MM.1S (cell line): ENCODE results near the gene FNIP2.

Experiments used
- EZH2phosphoT487 ChIP-seq: fragments of 300-600 bp; sonication (generic); IDR thresholded peaks from 2 replicates; pipeline ENCODE4 v1.6.1; 2018; ENCODE audit warnings: antibody characterized with exemption, low read length
- TF ChIP-seq, protein P1 (sequence below): fragments of 300-600 bp; sonication (generic); IDR thresholded peaks from 2 replicates; pipeline ENCODE4 v1.5.1; 2016; ENCODE audit warnings: antibody characterized with exemption, low read length, mixed read lengths

DNA sequence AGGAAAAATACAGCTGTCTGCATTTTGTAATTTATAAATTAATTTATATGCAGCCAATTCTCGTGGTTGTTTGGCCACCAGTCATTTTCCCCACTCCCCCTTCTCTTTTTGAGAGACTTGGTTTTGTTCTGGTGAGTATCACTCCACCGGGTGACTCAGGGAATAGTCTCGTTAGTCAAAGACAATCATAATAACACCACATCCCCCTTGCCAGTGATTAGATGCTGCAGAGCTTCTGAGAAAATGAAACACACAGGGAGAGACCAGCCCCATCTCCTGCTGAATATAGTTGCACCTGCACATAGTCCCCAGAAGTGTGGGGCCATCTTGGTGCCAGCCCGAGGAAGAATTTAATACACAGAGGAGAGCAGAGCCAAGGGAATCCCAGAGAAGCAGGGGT is 8.0 kb upstream of the FNIP2 start:
- TF ChIP-seq, protein P1, sequence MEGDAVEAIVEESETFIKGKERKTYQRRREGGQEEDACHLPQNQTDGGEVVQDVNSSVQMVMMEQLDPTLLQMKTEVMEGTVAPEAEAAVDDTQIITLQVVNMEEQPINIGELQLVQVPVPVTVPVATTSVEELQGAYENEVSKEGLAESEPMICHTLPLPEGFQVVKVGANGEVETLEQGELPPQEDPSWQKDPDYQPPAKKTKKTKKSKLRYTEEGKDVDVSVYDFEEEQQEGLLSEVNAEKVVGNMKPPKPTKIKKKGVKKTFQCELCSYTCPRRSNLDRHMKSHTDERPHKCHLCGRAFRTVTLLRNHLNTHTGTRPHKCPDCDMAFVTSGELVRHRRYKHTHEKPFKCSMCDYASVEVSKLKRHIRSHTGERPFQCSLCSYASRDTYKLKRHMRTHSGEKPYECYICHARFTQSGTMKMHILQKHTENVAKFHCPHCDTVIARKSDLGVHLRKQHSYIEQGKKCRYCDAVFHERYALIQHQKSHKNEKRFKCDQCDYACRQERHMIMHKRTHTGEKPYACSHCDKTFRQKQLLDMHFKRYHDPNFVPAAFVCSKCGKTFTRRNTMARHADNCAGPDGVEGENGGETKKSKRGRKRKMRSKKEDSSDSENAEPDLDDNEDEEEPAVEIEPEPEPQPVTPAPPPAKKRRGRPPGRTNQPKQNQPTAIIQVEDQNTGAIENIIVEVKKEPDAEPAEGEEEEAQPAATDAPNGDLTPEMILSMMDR = no peak
- no peak for TF ChIP-seq EZH2phosphoT487
